ENCODE measurements around the gene PDSS2. TPM values are rescaled to one million over a fixed set of nuclear protein-coding genes. Genes with fewer than 3 reads are reported as not detected.

The PDSS2 gene
- total RNA-seq, 1 donor: 12.3 TPM

DNA sequence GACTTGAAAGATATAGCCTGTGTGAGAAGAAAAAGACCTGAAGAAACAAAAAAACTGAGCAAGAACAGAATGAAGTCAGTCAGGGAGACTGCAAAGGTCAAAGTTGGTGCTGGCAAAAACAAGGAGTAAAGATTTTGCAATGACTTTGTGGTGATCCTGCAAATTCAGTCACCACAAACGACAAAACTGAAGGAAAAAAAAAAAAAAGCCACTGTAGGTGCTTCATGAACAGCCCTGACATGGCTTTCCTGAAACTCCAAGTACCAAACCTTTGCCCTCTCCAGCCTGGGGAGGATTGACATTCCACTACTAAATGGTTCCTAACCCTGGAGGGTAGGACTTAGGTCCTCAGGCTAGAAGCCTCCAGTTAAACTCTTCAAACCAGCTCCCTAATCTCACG is 229.3 kb downstream of the PDSS2 start:
- DNase-seq (ENCODE audit: insufficient read length, low spot score, missing footprints): no peak
- TF ChIP-seq, protein P1, sequence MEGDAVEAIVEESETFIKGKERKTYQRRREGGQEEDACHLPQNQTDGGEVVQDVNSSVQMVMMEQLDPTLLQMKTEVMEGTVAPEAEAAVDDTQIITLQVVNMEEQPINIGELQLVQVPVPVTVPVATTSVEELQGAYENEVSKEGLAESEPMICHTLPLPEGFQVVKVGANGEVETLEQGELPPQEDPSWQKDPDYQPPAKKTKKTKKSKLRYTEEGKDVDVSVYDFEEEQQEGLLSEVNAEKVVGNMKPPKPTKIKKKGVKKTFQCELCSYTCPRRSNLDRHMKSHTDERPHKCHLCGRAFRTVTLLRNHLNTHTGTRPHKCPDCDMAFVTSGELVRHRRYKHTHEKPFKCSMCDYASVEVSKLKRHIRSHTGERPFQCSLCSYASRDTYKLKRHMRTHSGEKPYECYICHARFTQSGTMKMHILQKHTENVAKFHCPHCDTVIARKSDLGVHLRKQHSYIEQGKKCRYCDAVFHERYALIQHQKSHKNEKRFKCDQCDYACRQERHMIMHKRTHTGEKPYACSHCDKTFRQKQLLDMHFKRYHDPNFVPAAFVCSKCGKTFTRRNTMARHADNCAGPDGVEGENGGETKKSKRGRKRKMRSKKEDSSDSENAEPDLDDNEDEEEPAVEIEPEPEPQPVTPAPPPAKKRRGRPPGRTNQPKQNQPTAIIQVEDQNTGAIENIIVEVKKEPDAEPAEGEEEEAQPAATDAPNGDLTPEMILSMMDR (IDR thresholded peaks at IDR 0.05; ENCODE audit: extremely low read depth, low read depth, low read length): no peak
- no peak overlapping the region for H2AFZ ChIP-seq (ENCODE audit: low read length)

DNA sequence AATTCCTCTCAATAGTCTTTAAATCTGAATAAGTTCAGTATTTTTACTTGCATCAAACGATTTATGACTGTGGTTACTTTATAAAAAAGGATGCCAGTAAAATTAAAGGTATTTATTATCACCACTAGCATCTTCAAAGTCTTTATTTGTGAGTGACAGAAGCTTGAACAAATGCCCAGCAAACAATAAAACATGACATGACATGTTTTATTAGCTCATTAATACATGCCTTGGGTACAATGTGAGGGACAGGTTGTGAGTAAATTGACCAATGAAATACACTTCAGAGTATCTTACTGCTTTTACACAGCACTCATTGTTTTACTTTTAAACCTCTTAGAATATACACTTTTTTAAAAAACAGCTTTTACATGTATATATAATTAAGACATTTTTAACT is 230.6 kb downstream of the PDSS2 start:
- Histone ChIP-seq H3K4me3 (ENCODE audit: insufficient read depth, low read length) (no peak overlapping the region), H3K79me2 (ENCODE audit: insufficient read depth, low read length) (no peaks in the 10 kb centered on the region), H3K4me1 (ENCODE audit: insufficient read depth, low read length) (no peaks in the 10 kb centered on the region), H3K9me3 (ENCODE audit: low read depth, low read length) (no peaks in the 10 kb centered on the region), H3K27ac (ENCODE audit: low read depth, low read length) (no peak overlapping the region), H4K20me1 (ENCODE audit: insufficient read depth, low read length) (no peaks in the 10 kb centered on the region), H3K27me3 (ENCODE audit: insufficient read depth, low read length) (no peaks in the 10 kb centered on the region), H3K36me3 (ENCODE audit: insufficient read depth, low read length) (no peaks in the 10 kb centered on the region), H2AFZ (ENCODE audit: low read length) (no peak overlapping the region), H3K4me2 (ENCODE audit: insufficient read depth, low read length) (no peak overlapping the region)
- TF ChIP-seq, protein P1 (IDR thresholded peaks at IDR 0.05; ENCODE audit: extremely low read depth, low read depth, low read length): no peak
- DNase-seq (ENCODE audit: insufficient read length, low spot score, missing footprints): no peak

More for the DNA sequence above, 229.3 kb downstream of the PDSS2 start:
- no peaks in the 10 kb centered on the region for H3K4me1 ChIP-seq (ENCODE audit: insufficient read depth, low read length)
- no peak overlapping the region for H3K4me2 ChIP-seq (ENCODE audit: insufficient read depth, low read length)
- H4K20me1 ChIP-seq (ENCODE audit: insufficient read depth, low read length): no peaks in the 10 kb centered on the region
- no peaks in the 10 kb centered on the region for H3K9me3 ChIP-seq (ENCODE audit: low read depth, low read length)
- H3K4me3 ChIP-seq (ENCODE audit: insufficient read depth, low read length): no peak overlapping the region
- H3K36me3 ChIP-seq (ENCODE audit: insufficient read depth, low read length): no peaks in the 10 kb centered on the region
- no peaks in the 10 kb centered on the region for H3K27me3 ChIP-seq (ENCODE audit: insufficient read depth, low read length)
- H3K79me2 ChIP-seq (ENCODE audit: insufficient read depth, low read length): no peaks in the 10 kb centered on the region
- H3K27ac ChIP-seq (ENCODE audit: low read depth, low read length): no peak overlapping the region

DNA sequence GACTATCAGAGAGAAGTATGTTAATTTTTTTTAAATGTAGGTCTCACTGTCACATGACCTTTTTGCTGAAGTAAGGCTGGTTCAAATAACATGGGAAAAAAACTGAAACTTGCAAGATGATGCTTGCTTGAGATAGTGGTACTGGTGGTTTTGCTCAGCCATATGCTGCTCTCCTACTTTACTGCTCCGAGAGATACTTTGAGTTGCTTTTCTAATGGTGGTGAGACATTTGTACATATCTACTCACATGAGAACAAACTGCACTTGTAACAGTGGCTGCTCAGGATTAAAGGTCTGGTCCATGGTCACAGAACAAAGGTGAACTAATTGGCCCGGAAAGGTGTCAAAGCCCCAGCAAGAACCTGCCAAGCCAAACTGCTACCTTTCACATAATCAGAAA is 237.8 kb downstream of the PDSS2 start:
- Histone ChIP-seq H3K79me2 (ENCODE audit: insufficient read depth, low read length) (no peaks in the 10 kb centered on the region), H3K4me1 (ENCODE audit: insufficient read depth, low read length) (no peaks in the 10 kb centered on the region), H3K4me3 (ENCODE audit: insufficient read depth, low read length) (no peak overlapping the region), H3K27me3 (ENCODE audit: insufficient read depth, low read length) (no peaks in the 10 kb centered on the region), H4K20me1 (ENCODE audit: insufficient read depth, low read length) (no peaks in the 10 kb centered on the region), H3K36me3 (ENCODE audit: insufficient read depth, low read length) (no peaks in the 10 kb centered on the region), H3K4me2 (ENCODE audit: insufficient read depth, low read length) (no peak overlapping the region), H3K27ac (ENCODE audit: low read depth, low read length) (no peak overlapping the region), H2AFZ (ENCODE audit: low read length) (no peak overlapping the region), H3K9me3 (ENCODE audit: low read depth, low read length) (no peaks in the 10 kb centered on the region)
- TF ChIP-seq, protein P1 (IDR thresholded peaks at IDR 0.05; ENCODE audit: extremely low read depth, low read depth, low read length): no peak
- DNase-seq (ENCODE audit: insufficient read length, low spot score, missing footprints): no peak

DNA sequence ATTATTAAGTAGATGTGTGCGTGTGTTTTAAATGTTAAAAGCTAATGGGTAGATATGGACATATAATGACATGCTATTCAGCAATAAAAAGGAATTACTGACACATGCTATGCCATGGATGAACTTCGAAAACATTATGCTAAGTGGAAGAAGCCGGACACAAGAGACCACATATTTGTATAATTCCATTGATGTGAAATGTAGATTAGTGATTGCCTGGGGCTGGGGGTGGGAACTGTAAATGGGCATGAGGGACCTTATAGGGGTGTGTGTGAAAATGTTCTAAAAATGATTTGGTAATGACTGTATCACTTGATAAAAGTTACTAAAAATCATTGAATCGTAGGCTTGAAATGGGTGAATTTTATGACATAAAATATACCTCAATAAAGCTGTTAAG is 239.5 kb downstream of the PDSS2 start:
- TF ChIP-seq, protein P1 (IDR thresholded peaks at IDR 0.05; ENCODE audit: extremely low read depth, low read depth, low read length): no peak
- Histone ChIP-seq H3K27ac (ENCODE audit: low read depth, low read length) (no peak overlapping the region), H2AFZ (ENCODE audit: low read length) (no peak overlapping the region), H4K20me1 (ENCODE audit: insufficient read depth, low read length) (no peaks in the 10 kb centered on the region), H3K36me3 (ENCODE audit: insufficient read depth, low read length) (no peaks in the 10 kb centered on the region), H3K4me2 (ENCODE audit: insufficient read depth, low read length) (no peak overlapping the region), H3K4me1 (ENCODE audit: insufficient read depth, low read length) (no peaks in the 10 kb centered on the region), H3K79me2 (ENCODE audit: insufficient read depth, low read length) (no peaks in the 10 kb centered on the region), H3K27me3 (ENCODE audit: insufficient read depth, low read length) (no peaks in the 10 kb centered on the region), H3K4me3 (ENCODE audit: insufficient read depth, low read length) (no peak overlapping the region), H3K9me3 (ENCODE audit: low read depth, low read length) (no peaks in the 10 kb centered on the region)
- no peak for DNase-seq (ENCODE audit: insufficient read length, low spot score, missing footprints)
